ENCODE measurements around the gene CACNG1. TPM values are rescaled to one million over a fixed set of nuclear protein-coding genes. Genes with fewer than 3 reads are reported as not detected.

CACNG1 gene
- total RNA-seq, 4 donors from 2014 or later = not detected

GRCh38 chr17:67058036-67058435 lies 13.7 kb downstream of the CACNG1 start:
- TF ChIP-seq, protein P1, sequence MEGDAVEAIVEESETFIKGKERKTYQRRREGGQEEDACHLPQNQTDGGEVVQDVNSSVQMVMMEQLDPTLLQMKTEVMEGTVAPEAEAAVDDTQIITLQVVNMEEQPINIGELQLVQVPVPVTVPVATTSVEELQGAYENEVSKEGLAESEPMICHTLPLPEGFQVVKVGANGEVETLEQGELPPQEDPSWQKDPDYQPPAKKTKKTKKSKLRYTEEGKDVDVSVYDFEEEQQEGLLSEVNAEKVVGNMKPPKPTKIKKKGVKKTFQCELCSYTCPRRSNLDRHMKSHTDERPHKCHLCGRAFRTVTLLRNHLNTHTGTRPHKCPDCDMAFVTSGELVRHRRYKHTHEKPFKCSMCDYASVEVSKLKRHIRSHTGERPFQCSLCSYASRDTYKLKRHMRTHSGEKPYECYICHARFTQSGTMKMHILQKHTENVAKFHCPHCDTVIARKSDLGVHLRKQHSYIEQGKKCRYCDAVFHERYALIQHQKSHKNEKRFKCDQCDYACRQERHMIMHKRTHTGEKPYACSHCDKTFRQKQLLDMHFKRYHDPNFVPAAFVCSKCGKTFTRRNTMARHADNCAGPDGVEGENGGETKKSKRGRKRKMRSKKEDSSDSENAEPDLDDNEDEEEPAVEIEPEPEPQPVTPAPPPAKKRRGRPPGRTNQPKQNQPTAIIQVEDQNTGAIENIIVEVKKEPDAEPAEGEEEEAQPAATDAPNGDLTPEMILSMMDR (IDR thresholded peaks at IDR 0.05; ENCODE audit: low read depth) = no peak

DNA sequence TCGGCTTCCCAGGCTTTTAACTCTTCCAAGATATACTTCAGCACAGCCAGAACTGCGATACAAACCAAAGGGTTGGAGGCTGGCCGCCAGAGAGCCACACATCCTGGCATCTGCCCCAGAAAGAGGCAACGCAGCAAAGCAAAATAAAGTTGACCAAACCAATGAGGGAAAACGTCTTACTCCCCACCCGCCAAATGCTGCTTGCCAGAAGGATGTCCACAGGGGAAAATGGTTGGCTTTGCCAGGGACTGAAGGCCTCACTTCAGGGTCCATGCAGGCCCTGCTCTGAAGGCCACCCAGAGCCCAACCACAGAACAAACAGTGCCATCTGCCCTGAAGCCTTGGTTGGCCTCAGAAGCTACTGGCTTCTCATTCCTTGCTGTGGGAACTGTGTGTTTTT lies 15.0 kb downstream of the CACNG1 start:
- TF ChIP-seq, protein P1 (IDR thresholded peaks at IDR 0.05; ENCODE audit: low read depth) = no peak

DNA sequence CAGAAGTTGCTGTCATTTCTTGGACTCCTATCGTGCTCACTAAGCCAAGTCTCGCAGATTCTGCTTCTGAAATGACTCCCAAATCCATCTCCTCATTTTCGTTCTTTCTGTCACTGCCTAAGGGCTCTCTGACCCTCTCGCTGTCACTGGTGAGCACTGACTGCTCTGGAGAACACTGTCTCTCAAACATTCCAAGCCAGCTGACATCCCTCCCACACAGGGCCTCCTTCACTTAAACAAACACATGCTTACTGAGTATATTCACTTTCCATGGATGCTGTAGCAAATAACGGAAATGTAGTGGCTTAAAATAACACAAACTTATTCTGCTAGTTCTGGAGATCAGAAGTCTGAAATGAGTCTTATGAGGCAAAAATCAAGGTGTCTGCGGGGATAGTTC lies 18.8 kb downstream of the CACNG1 start:
- TF ChIP-seq, protein P1 (IDR thresholded peaks at IDR 0.05; ENCODE audit: low read depth) = no peak

DNA sequence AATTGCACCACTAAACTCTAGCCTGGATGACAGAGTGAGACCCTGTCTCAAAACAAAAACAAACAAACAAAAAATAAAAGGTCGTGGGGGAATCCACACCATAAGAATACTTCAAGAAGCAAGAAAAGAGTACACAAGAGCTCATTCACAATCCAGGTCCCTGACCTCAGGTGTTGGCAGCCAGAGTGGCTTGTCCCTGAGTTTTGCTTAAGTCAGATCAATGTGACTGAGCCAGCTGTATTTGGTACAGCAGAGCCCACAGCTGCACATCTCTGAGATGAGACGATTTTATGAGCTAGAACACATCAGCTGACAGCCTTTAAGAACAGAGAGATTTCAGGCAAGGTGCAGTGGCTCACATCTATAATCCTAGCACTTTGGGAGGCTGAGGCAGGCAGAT lies 22.4 kb downstream of the CACNG1 start:
- TF ChIP-seq, protein P1 (IDR thresholded peaks at IDR 0.05; ENCODE audit: low read depth) = no peak

DNA sequence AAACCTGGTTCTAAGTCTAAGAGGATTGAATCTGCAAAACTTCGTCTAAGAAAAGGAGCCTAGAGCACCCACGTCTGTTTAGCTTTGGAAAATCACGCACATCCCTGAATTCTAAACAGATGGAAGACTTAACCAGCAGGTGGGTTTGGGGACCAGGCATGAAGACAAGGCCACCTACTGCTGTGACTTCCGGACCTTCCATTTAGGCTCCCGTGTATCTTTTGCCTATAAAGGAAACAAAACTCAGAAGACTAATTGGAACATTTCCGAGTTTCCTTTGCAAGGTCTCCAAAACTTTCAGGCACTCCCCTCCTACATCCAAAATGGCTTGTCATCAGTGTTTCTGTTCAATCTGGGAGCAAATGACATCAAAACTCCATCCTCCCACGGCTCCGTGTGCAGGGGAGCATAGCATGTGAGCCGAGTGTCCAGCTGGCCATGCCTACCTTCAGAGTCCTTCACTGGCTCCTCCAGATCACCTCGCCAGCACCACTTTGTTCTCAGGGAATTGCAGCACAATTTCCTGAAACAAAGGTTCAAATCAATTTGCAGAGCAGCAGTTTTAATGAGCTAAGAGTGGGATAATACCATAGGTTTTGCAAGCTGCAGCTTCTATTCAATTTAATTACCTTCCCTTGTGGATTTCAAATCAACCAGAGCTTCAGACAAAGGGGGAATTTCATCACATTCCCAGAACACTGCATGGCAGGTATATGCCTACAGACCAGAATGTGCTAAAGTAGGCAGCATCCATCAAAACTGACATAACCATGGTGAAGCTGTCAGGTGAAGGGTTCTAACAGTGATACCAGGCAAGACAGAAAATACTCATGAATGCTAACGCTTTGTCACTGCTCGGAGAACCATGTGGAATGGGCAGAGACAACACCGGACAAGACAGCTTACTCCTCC lies 23.5 kb downstream of the CACNG1 start:
- TF ChIP-seq, protein P1 (IDR thresholded peaks at IDR 0.05; ENCODE audit: low read depth) = no peak

- TF ChIP-seq, protein P1 (IDR thresholded peaks at IDR 0.05; ENCODE audit: low read depth) = no peak
Measured at GRCh38 chr17:67068999-67069398, 24.6 kb downstream of the CACNG1 start.

GRCh38 chr17:67069603-67070136 lies 25.3 kb downstream of the CACNG1 start:
- TF ChIP-seq, protein P1 (IDR thresholded peaks at IDR 0.05; ENCODE audit: low read depth) = no peak
